HepG2 (cell line): Measurements from ENCODE around the gene CEP63. TPM values are rescaled to one million over a fixed set of nuclear protein-coding genes. Genes with fewer than 3 reads are reported as not detected.

ENCODE experiments used
- ATAC-seq: fragments of 200-7000 bp; cut with Tn5 transposase; 3 replicates; pipeline ENCODE4 v1.9.1; 2020; ENCODE audit warnings: mild to moderate bottlenecking, moderate library complexity
- BruUV-seq: library from RNA; stranded (reverse); fragments of 400-500 nt; replicated peaks from 2 replicates; lab custom pipeline; 2021; lab: Mats Ljungman, UMichigan
- CTCF ChIA-PET: fragments of 300-600 bp; formaldehyde crosslinking; extraction: SDS; loops from one replicate; lab custom pipeline; 2021; ENCODE audit warnings: low total read pairs, inconsistent platforms, low intra/inter-chr PET ratio; lab: Yijun Ruan, JAX
- POLR2A ChIA-PET: fragments of 350-600 bp; sonication (Branson Sonifier 250); formaldehyde crosslinking; loops from one replicate; lab custom pipeline; 2020; ENCODE audit warnings: antibody characterized with exemption, inconsistent platforms; lab: Yijun Ruan, JAX
- DNase-seq: peaks from one replicate; pipeline ENCODE4 v3.0.0-alpha.2; 2015; ENCODE audit warnings: low spot score
- FAIRE-seq: peaks from 3 replicates; lab custom pipeline; 2011; peaks lifted over from hg19 to GRCh38; lab: Jason Lieb, UNC
- H2AFZ ChIP-seq: one replicate; pipeline ENCODE4 v1.6.1; 2011; ENCODE audit warnings: low read length, inconsistent platforms
- H3K27ac ChIP-seq: fragments of 300-600 bp; 3 replicates; pipeline ENCODE4 v1.8.0; 2011; ENCODE audit warnings: mixed run types, mild to moderate bottlenecking, mixed read lengths, low read length, inconsistent platforms; ENCODE audit not compliant: insufficient read depth; ENCODE audit errors: extremely low read length
- H3K27me3 ChIP-seq, 2 experiments: fragments of 200-600 bp in 1 of 2; 2 replicates in 1 of 2; 3 replicates in 1 of 2; pipeline versions ENCODE4 v1.6.0 to v1.8.0; 2011; ENCODE audit warnings: low read length in 2 of 2, mild to moderate bottlenecking in 2 of 2, moderate library complexity in 2 of 2, inconsistent platforms in 1 of 2; ENCODE audit not compliant: insufficient read depth in 2 of 2, control insufficient read depth in 1 of 2
- H3K36me3 ChIP-seq, 2 experiments: fragments of 200-600 bp in 1 of 2; replicated peaks in 1 of 2; 2 replicates in 1 of 2; 3 replicates in 1 of 2; pipeline versions ENCODE4 v1.5.1 to v1.8.0; 2011; ENCODE audit warnings: low read length in 2 of 2, inconsistent platforms in 1 of 2; ENCODE audit not compliant: insufficient read depth in 2 of 2, control insufficient read depth in 1 of 2
- H3K4me1 ChIP-seq: 2 replicates; pipeline ENCODE4 v1.5.1; 2012; ENCODE audit warnings: low read length, inconsistent platforms; ENCODE audit not compliant: insufficient read depth
- H3K4me2 ChIP-seq: 2 replicates; pipeline ENCODE4 v1.6.0; 2011; ENCODE audit warnings: low read depth, low read length, inconsistent platforms
- H3K4me3 ChIP-seq, 3 experiments: fragments of 200-600 bp in 1 of 3; sonication (generic), shearing (Covaris generic) in 1 of 3; replicated peaks in 1 of 3; 2 replicates each; pipeline ENCODE4 v1.5.1; 2011 to 2016; ENCODE audit warnings: low read length in 3 of 3, inconsistent platforms in 2 of 3, low read depth in 2 of 3, mild to moderate bottlenecking in 2 of 3, control low read depth in 1 of 3, mixed read lengths in 1 of 3; ENCODE audit not compliant: insufficient read depth in 1 of 3
- H3K79me2 ChIP-seq: one replicate; pipeline ENCODE4 v1.6.1; 2011; ENCODE audit warnings: low read length, inconsistent platforms; ENCODE audit not compliant: insufficient read depth
- H3K9ac ChIP-seq: 2 replicates; pipeline ENCODE4 v1.6.0; 2011; ENCODE audit warnings: mild to moderate bottlenecking, low read depth, low read length, inconsistent platforms; ENCODE audit not compliant: insufficient read depth
- H3K9me3 ChIP-seq: 2 replicates; pipeline ENCODE4 v1.5.1; 2012; ENCODE audit warnings: mild to moderate bottlenecking, low read length
- H4K20me1 ChIP-seq: 2 replicates; pipeline ENCODE4 v1.6.0; 2011; ENCODE audit warnings: inconsistent platforms, mild to moderate bottlenecking, low read length, moderate library complexity; ENCODE audit not compliant: insufficient read depth
- BRF2 ChIP-seq: sonication (generic); formaldehyde crosslinking; IDR thresholded peaks from 2 replicates; pipeline ENCODE4 v1.8.1; 2022; ENCODE audit warnings: mild to moderate bottlenecking, missing genetic modification reagents
- CEBPG ChIP-seq: IDR thresholded peaks from 2 replicates; pipeline ENCODE4 v1.6.1; 2016
- LBX2 ChIP-seq: sonication (generic); formaldehyde crosslinking; IDR thresholded peaks from 2 replicates; pipeline ENCODE4 v1.5.0; 2020; ENCODE audit warnings: missing genetic modification reagents, mild to moderate bottlenecking, borderline replicate concordance
- MAF1 ChIP-seq: sonication (generic); formaldehyde crosslinking; IDR thresholded peaks from 2 replicates; pipeline ENCODE4 v1.5.0; 2020; ENCODE audit warnings: missing genetic modification reagents, borderline replicate concordance
- MAFG ChIP-seq: sonication (generic); formaldehyde crosslinking; IDR thresholded peaks from 2 replicates; pipeline ENCODE4 v1.5.1; 2020; ENCODE audit warnings: mild to moderate bottlenecking, missing genetic modification reagents
- MTA1 ChIP-seq: sonication (generic); formaldehyde crosslinking; IDR thresholded peaks from 2 replicates; pipeline ENCODE4 v1.4.0; 2020; ENCODE audit warnings: missing genetic modification reagents, mild to moderate bottlenecking, borderline replicate concordance
- NR2F6 ChIP-seq, 2 experiments: IDR thresholded peaks; 2 replicates each; pipeline ENCODE4 v1.6.1; 2016; ENCODE audit warnings: antibody characterized with exemption in 1 of 2, mild to moderate bottlenecking in 1 of 2
- PHF21A ChIP-seq: sonication (generic); formaldehyde crosslinking; IDR thresholded peaks from 2 replicates; pipeline ENCODE4 v1.5.0; 2020; ENCODE audit warnings: mild to moderate bottlenecking, missing genetic modification reagents
- RARG ChIP-seq: sonication (generic); formaldehyde crosslinking; IDR thresholded peaks from 2 replicates; pipeline ENCODE4 v1.4.0; 2020; ENCODE audit warnings: low read depth, mild to moderate bottlenecking, missing genetic modification reagents
- U2AF1 ChIP-seq: fragments of 200-400 bp; formaldehyde crosslinking; optimal IDR thresholded peaks from 2 replicates; pipeline ENCODE3; 2017; ENCODE audit warnings: mild to moderate bottlenecking, low read depth, low read length
- ZFP90 ChIP-seq: sonication (generic); formaldehyde crosslinking; IDR thresholded peaks from 2 replicates; pipeline ENCODE4 v1.8.0; 2022; ENCODE audit warnings: missing genetic modification reagents, mild to moderate bottlenecking, inconsistent platforms, borderline replicate concordance
- ZNF432 ChIP-seq: sonication (generic); formaldehyde crosslinking; IDR thresholded peaks from 2 replicates; pipeline ENCODE4 v1.5.0; 2020; ENCODE audit warnings: missing genetic modification reagents, mild to moderate bottlenecking, borderline replicate concordance
- ZNF577 ChIP-seq: sonication (generic); formaldehyde crosslinking; IDR thresholded peaks from 2 replicates; pipeline ENCODE4 v1.4.0; 2020; ENCODE audit warnings: mild to moderate bottlenecking, low read depth, missing genetic modification reagents, borderline replicate concordance
- WGBS: methylation state at CpG from one replicate; pipeline ENCODE4 v1.1.6; 2017; ENCODE audit warnings: low lambda C conversion rate; 5-methylcytosine and 5-hydroxymethylcytosine counted together
- in situ Hi-C: cut with HindIII; loops from 2 replicates; pipeline ENCODE4 v1.10.0; 2017; ENCODE audit warnings: low pct_unique_long_range_greater_than_20kb; ENCODE audit not compliant: extremely low pct_ligation_motif_present
- intact Hi-C: fragments of 100-400 bp; cut with micrococcal nuclease; formaldehyde crosslinking; loops from one replicate; pipeline ENCODE4 v1.10.0; 2022; ENCODE audit not compliant: unreplicated experiment
- polyA plus RNA-seq, 8 experiments: library from polyadenylated mRNA; depleted of rRNA in 3 of 8; stranded (reverse) in 7 of 8; unstranded in 1 of 8; fragments of >200 nt; fragmentation: Illumina TruSeq in 4 of 8; extraction: Trizol in 4 of 8; gene quantifications; 2 replicates each; pipeline versions ENCODE4 v1.2.1 to v1.2.3, GENCODE V29; 2011 to 2016; ENCODE audit warnings: low read depth in 4 of 8, missing spikeins in 1 of 8, mixed read lengths in 1 of 8; ENCODE audit not compliant: insufficient read depth in 1 of 8
- total RNA-seq, 5 experiments: library from RNA; depleted of rRNA; stranded (reverse); fragments of >200 nt; fragmentation: Illumina TruSeq; extraction: Trizol; gene quantifications; 2 replicates each; pipeline ENCODE4 v1.2.3, GENCODE V29; 2016; ENCODE audit warnings: low read depth in 1 of 5
- TF ChIP-seq, protein P1 (sequence below): sonication (generic); formaldehyde crosslinking; IDR thresholded peaks from 2 replicates; pipeline ENCODE4 v1.8.1; 2022; ENCODE audit warnings: low read depth, mild to moderate bottlenecking, missing genetic modification reagents
- TF ChIP-seq, protein P2 (sequence below): sonication (generic); formaldehyde crosslinking; IDR thresholded peaks from 2 replicates; pipeline ENCODE4 v1.4.0; 2020; ENCODE audit warnings: missing genetic modification reagents, borderline replicate concordance

CEP63 gene
- total and polyA plus RNA-seq, 2 of the 13 experiments (the other 11 are each of a cell fraction or from before 2014, with no cell fraction given): 7.2 to 18.4 TPM

DNA sequence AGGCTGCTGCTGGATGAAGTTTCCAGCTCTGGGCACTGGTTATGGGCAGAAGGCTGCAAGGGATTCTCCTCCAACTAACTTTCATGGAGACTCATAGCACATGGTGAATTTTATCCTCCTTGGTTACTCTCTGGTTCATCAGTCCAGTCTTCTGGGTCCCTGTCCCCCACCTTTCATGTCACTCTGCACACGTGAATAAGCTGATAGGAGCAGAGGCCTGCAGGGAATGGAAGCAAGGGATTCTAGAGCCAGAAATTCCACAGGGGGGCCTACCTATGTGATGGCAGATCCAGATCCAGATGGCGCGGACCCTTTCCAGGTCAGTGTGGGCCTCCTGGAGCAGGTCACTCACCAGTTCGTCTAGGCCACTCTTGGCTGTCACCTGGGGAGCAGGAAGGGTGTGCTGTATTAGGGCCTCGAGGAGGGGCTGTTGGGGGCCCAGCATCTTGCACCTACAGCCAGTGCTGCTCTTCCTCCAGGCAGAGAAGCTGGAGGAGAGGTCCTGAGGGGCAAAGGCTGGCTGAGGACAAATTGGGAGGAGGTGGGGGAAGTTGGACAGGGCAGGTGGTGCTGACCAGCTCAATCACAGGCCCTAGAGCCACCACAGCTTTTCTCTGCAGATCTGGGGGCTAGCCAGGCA, 134.7 kb downstream of the CEP63 start:
- no peak for ATAC-seq
- intact Hi-C loops: no loop called here
- POLR2A ChIA-PET: no interaction called here

More for the DNA sequence above, 134.7 kb downstream of the CEP63 start:
- FAIRE-seq: no peak
- Histone ChIP-seq H3K9me3 (no peaks in the 10 kb centered on the region), H3K36me3 (no peaks in the 10 kb centered on the region), H3K79me2 (no peaks in the 10 kb centered on the region), H3K4me2 (no peak overlapping the region), H4K20me1 (no peaks in the 10 kb centered on the region), H3K27ac (no peak overlapping the region), H3K4me1 (0 out of 2 replicates have a peak, but pooled peaks cover 8% of the 10 kb centered on the region), H3K27me3 (peaks cover 0 to 3% of the 10 kb centered on the region in 2 experiments; a peak in 1 of 5 replicates), H3K4me3 (no peak overlapping the region), H3K9ac (no peak overlapping the region), H2AFZ (no peak overlapping the region)
- BruUV-seq: no TSS peak
- in situ Hi-C loops: loop anchor here (25.0 kb wide), 2 partner anchors 892 to 1267 kb away; no protein-coding TSS in a partner anchor
- DNase-seq: no peak
- CTCF ChIA-PET: no interaction called here
- TF ChIP-seq BRF2 (CRISPR knock-in tag) (no peak), MAF1 (CRISPR knock-in tag) (no peak), MAFG (CRISPR knock-in tag) (no peak), LBX2 (CRISPR knock-in tag) (no peak), ZNF432 (no peak), PHF21A (no peak), CEBPG (CRISPR knock-in tag) (no peak), NR2F6 (IDR thresholded peaks at IDR 0.05) (no peak), NR2F6 (CRISPR knock-in tag; IDR thresholded peaks at IDR 0.05) (no peak), U2AF1 (no peak), RARG (CRISPR knock-in tag) (no peak), ZFP90 (no peak), MTA1 (CRISPR knock-in tag) (no peak), ZNF577 (no peak)
- TF ChIP-seq, protein P1, sequence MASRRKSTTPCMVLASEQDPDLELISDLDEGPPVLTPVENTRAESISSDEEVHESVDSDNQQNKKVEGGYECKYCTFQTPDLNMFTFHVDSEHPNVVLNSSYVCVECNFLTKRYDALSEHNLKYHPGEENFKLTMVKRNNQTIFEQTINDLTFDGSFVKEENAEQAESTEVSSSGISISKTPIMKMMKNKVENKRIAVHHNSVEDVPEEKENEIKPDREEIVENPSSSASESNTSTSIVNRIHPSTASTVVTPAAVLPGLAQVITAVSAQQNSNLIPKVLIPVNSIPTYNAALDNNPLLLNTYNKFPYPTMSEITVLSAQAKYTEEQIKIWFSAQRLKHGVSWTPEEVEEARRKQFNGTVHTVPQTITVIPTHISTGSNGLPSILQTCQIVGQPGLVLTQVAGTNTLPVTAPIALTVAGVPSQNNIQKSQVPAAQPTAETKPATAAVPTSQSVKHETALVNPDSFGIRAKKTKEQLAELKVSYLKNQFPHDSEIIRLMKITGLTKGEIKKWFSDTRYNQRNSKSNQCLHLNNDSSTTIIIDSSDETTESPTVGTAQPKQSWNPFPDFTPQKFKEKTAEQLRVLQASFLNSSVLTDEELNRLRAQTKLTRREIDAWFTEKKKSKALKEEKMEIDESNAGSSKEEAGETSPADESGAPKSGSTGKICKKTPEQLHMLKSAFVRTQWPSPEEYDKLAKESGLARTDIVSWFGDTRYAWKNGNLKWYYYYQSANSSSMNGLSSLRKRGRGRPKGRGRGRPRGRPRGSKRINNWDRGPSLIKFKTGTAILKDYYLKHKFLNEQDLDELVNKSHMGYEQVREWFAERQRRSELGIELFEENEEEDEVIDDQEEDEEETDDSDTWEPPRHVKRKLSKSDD (CRISPR knock-in tag): no peak
- TF ChIP-seq, protein P2, sequence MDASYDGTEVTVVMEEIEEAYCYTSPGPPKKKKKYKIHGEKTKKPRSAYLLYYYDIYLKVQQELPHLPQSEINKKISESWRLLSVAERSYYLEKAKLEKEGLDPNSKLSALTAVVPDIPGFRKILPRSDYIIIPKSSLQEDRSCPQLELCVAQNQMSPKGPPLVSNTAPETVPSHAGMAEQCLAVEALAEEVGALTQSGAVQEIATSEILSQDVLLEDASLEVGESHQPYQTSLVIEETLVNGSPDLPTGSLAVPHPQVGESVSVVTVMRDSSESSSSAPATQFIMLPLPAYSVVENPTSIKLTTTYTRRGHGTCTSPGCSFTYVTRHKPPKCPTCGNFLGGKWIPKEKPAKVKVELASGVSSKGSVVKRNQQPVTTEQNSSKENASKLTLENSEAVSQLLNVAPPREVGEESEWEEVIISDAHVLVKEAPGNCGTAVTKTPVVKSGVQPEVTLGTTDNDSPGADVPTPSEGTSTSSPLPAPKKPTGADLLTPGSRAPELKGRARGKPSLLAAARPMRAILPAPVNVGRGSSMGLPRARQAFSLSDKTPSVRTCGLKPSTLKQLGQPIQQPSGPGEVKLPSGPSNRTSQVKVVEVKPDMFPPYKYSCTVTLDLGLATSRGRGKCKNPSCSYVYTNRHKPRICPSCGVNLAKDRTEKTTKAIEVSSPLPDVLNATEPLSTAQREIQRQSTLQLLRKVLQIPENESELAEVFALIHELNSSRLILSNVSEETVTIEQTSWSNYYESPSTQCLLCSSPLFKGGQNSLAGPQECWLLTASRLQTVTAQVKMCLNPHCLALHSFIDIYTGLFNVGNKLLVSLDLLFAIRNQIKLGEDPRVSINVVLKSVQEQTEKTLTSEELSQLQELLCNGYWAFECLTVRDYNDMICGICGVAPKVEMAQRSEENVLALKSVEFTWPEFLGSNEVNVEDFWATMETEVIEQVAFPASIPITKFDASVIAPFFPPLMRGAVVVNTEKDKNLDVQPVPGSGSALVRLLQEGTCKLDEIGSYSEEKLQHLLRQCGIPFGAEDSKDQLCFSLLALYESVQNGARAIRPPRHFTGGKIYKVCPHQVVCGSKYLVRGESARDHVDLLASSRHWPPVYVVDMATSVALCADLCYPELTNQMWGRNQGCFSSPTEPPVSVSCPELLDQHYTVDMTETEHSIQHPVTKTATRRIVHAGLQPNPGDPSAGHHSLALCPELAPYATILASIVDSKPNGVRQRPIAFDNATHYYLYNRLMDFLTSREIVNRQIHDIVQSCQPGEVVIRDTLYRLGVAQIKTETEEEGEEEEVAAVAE (CRISPR knock-in tag): no peak
- WGBS: 0% methylated on average over 2 of the region's 5 CpGs
